HCT116 (cell line): Measurements from ENCODE around the gene SLC25A18. TPM values are rescaled to one million over a fixed set of nuclear protein-coding genes. Genes with fewer than 3 reads are reported as not detected.

ENCODE experiments used
- ATAC-seq: fragments of 200-7000 bp; cut with Tn5 transposase; 2 replicates; pipeline ENCODE4 v1.9.1; 2020; ENCODE audit warnings: mild to moderate bottlenecking, moderate library complexity
- BruUV-seq: library from RNA; stranded (reverse); fragments of 400-500 nt; replicated peaks from 2 replicates; lab custom pipeline; 2021; lab: Mats Ljungman, UMichigan
- CTCF ChIA-PET: fragments of 300-600 bp; sonication (Branson Sonifier 250); formaldehyde crosslinking; loops from one replicate; lab custom pipeline; 2021; ENCODE audit warnings: antibody characterized with exemption; lab: Charles Lee
- POLR2A ChIA-PET: fragments of 300-600, 350-600 bp; sonication (Branson Sonifier 250); formaldehyde crosslinking; loops from one replicate; lab custom pipeline; 2021; ENCODE audit warnings: antibody characterized with exemption; lab: Charles Lee
- RAD21 ChIA-PET, 2 experiments: fragments of 300-600 bp; sonication (Branson Sonifier 250); formaldehyde crosslinking; loops; one replicate each; lab custom pipeline; 2023; ENCODE audit warnings: low total read pairs in 2 of 2; ENCODE audit not compliant: uncharacterized antibody in 2 of 2, unreplicated experiment in 2 of 2, low non-redundant PET in 1 of 2; lab: Charles Lee
- DNase-seq: peaks from one replicate; pipeline ENCODE4 v3.0.0-alpha.2; 2010; ENCODE audit warnings: low read depth, low spot score
- H2AFZ ChIP-seq: fragments of 200-600 bp; shearing (Covaris generic), sonication (generic); 2 replicates; pipeline ENCODE4 v1.6.1; 2017; ENCODE audit warnings: low read depth, mixed run types, mixed read lengths, antibody characterized with exemption, low read length; ENCODE audit not compliant: poor library complexity, severe bottlenecking
- H3K27ac ChIP-seq: 2 replicates; pipeline ENCODE4 v1.5.1; 2012; ENCODE audit warnings: low read depth, low read length
- H3K27me3 ChIP-seq: fragments of 200-600 bp; sonication (generic); 2 replicates; pipeline ENCODE4 v1.6.1; 2016; ENCODE audit warnings: mixed run types, low read length, mixed read lengths; ENCODE audit not compliant: insufficient read depth
- H3K36me3 ChIP-seq, 2 experiments: fragments of 200-500 bp in 1 of 2; fragments of 200-600 bp in 1 of 2; sonication (Bioruptor generic) in 1 of 2; sonication (generic) in 1 of 2; 2 replicates each; pipeline versions ENCODE4 v1.5.1 to v1.6.1; 2014 to 2016; ENCODE audit warnings: low read length in 2 of 2, inconsistent platforms in 1 of 2, mixed read lengths in 1 of 2, mixed run types in 1 of 2; ENCODE audit not compliant: insufficient read depth in 2 of 2, control insufficient read depth in 1 of 2
- H3K4me1 ChIP-seq, 2 experiments: fragments of 200-600 bp in 1 of 2; sonication (generic) in 1 of 2; 2 replicates each; pipeline versions ENCODE4 v1.5.1 to v1.6.1; 2012 to 2017; ENCODE audit warnings: low read length in 2 of 2, inconsistent platforms in 1 of 2, mild to moderate bottlenecking in 1 of 2, mixed read lengths in 1 of 2, mixed run types in 1 of 2, moderate library complexity in 1 of 2; ENCODE audit not compliant: insufficient read depth in 2 of 2, control insufficient read depth in 1 of 2
- H3K4me2 ChIP-seq: fragments of 200-600 bp; sonication (generic); 2 replicates; pipeline ENCODE4 v1.6.1; 2017; ENCODE audit warnings: mixed run types, low read length, mixed read lengths
- H3K4me3 ChIP-seq, 2 experiments: fragments of 200-600 bp in 1 of 2; sonication (generic) in 1 of 2; replicated peaks in 1 of 2; 2 replicates each; pipeline ENCODE4 v1.5.1; 2011 to 2016; ENCODE audit warnings: low read length in 2 of 2, control low read depth in 1 of 2, low read depth in 1 of 2, mild to moderate bottlenecking in 1 of 2, mixed read lengths in 1 of 2, mixed run types in 1 of 2
- H3K79me2 ChIP-seq: fragments of 200-600 bp; sonication (generic); 2 replicates; pipeline ENCODE4 v1.6.1; 2017; ENCODE audit warnings: mild to moderate bottlenecking, mixed run types, low read length, moderate library complexity, mixed read lengths; ENCODE audit not compliant: insufficient read depth
- H3K9ac ChIP-seq: fragments of 200-600 bp; sonication (generic); 2 replicates; pipeline ENCODE4 v1.6.1; 2016; ENCODE audit warnings: low read length, mixed read lengths
- H3K9me2 ChIP-seq: fragments of 200-600 bp; sonication (generic), shearing (Covaris generic); 2 replicates; pipeline ENCODE4 v1.6.1; 2017; ENCODE audit warnings: mixed run types, mild to moderate bottlenecking, moderate library complexity; ENCODE audit not compliant: insufficient read depth
- H3K9me3 ChIP-seq, 2 experiments: fragments of 200-500 bp in 1 of 2; fragments of 200-600 bp in 1 of 2; sonication (Bioruptor generic) in 1 of 2; sonication (generic) in 1 of 2; 2 replicates each; pipeline ENCODE4 v1.6.1; 2014 to 2017; ENCODE audit warnings: low read length in 2 of 2, mixed read lengths in 2 of 2, inconsistent platforms in 1 of 2, low read depth in 1 of 2, mild to moderate bottlenecking in 1 of 2, mixed run types in 1 of 2, moderate library complexity in 1 of 2; ENCODE audit not compliant: control insufficient read depth in 1 of 2, insufficient read depth in 1 of 2
- H4K20me1 ChIP-seq: fragments of 200-600 bp; sonication (generic), shearing (Covaris generic); 2 replicates; pipeline ENCODE4 v1.6.1; 2017; ENCODE audit warnings: mixed run types, mild to moderate bottlenecking, moderate library complexity; ENCODE audit not compliant: insufficient read depth
- CEBPB ChIP-seq: IDR thresholded peaks from 2 replicates; pipeline ENCODE4 v1.6.1; 2012; ENCODE audit warnings: low read depth
- CTCF ChIP-seq, 3 experiments: fragments of 200-600 bp in 1 of 3; sonication (generic) in 1 of 3; IDR thresholded peaks in 2 of 3; conservative IDR thresholded peaks in 1 of 3; 2 replicates each; pipeline ENCODE4 v1.5.1; 2012 to 2017; ENCODE audit warnings: low read depth in 2 of 3, low read length in 2 of 3, antibody characterized with exemption in 1 of 3, borderline replicate concordance in 1 of 3, control low read depth in 1 of 3, mild to moderate bottlenecking in 1 of 3, mixed read lengths in 1 of 3, mixed run types in 1 of 3, moderate library complexity in 1 of 3; ENCODE audit not compliant: insufficient read depth in 1 of 3
- ELF1 ChIP-seq: IDR thresholded peaks from 2 replicates; pipeline ENCODE4 v1.6.1; 2012; ENCODE audit warnings: low read depth, borderline replicate concordance
- EZH2 ChIP-seq: fragments of 200-600 bp; sonication (generic); IDR thresholded peaks from 2 replicates; pipeline ENCODE4 v1.6.1; 2017; ENCODE audit warnings: antibody characterized with exemption, mixed run types
- EZH2phosphoT487 ChIP-seq: fragments of 200-600 bp; IDR thresholded peaks from 2 replicates; pipeline ENCODE4 v1.6.1; 2018; ENCODE audit warnings: antibody characterized with exemption, borderline replicate concordance
- FOSL1 ChIP-seq: IDR thresholded peaks from 2 replicates; pipeline ENCODE4 v1.6.1; 2012; ENCODE audit warnings: low read depth
- JUND ChIP-seq: IDR thresholded peaks from 2 replicates; pipeline ENCODE4 v1.6.1; 2012
- POLR2A ChIP-seq: IDR thresholded peaks from 2 replicates; pipeline ENCODE4 v1.7.0; 2011; ENCODE audit warnings: borderline replicate concordance; ENCODE audit not compliant: insufficient read depth, insufficient read length; ENCODE audit errors: extremely low read depth
- SP1 ChIP-seq: IDR thresholded peaks from 2 replicates; pipeline ENCODE4 v1.6.1; 2012; ENCODE audit warnings: low read depth
- YY1 ChIP-seq: IDR thresholded peaks from 2 replicates; pipeline ENCODE4 v1.6.1; 2011; ENCODE audit warnings: low read length, low read depth, moderate library complexity, mild to moderate bottlenecking; ENCODE audit not compliant: insufficient replicate concordance; ENCODE audit errors: extremely low read depth
- ZFX ChIP-seq: fragments of 450-650 bp; IDR thresholded peaks from 2 replicates; pipeline ENCODE4 v1.6.1; 2017
- ZNF274 ChIP-seq: fragments of 200-500 bp; sonication (Bioruptor generic); IDR thresholded peaks from 2 replicates; pipeline ENCODE4 v1.6.1; 2014; ENCODE audit warnings: mild to moderate bottlenecking, low read depth, low read length, inconsistent platforms
- intact Hi-C: fragments of 100-400 bp; cut with micrococcal nuclease; formaldehyde crosslinking; loops from 2 replicates; pipeline ENCODE4 v1.10.0; 2022
- total RNA-seq: library from RNA; stranded (reverse); gene quantifications from one replicate; pipeline ENCODE4 v1.2.1, GENCODE V29; 2021; ENCODE audit not compliant: unreplicated experiment
- TF ChIP-seq, protein P1 (sequence below): IDR thresholded peaks from 2 replicates; pipeline ENCODE4 v1.6.1; 2012
- TF ChIP-seq, protein P2 (sequence below): IDR thresholded peaks from 2 replicates; pipeline ENCODE4 v1.6.1; 2012; ENCODE audit warnings: low read depth

The SLC25A18 gene
- total RNA-seq, 1 experiment from 2014 or later = not detected

GRCh38 chr22:17601031-17601430, 37.7 kb downstream of the SLC25A18 start:
- H3K36me3 ChIP-seq = peaks cover 23 to 26% of the 10 kb centered on the region in 2 experiments; a peak in 3 of 4 replicates
- ChIA-PET POLR2A (no interaction called here), RAD21 (no interaction called here), CTCF (no interaction called here)
- DNase-seq (no peak), ATAC-seq (no peak)
- BruUV-seq = no TSS peak
- no peaks in the 10 kb centered on the region for H3K4me1 ChIP-seq
- H3K79me2 ChIP-seq = peaks cover 16% of the 10 kb centered on the region
- H3K4me2 ChIP-seq = no peak overlapping the region
- no peaks in the 10 kb centered on the region for H4K20me1 ChIP-seq
- H3K27ac ChIP-seq = no peak overlapping the region
- H3K9me3 ChIP-seq = no peaks in the 10 kb centered on the region
- no peak overlapping the region for H2AFZ ChIP-seq
- intact Hi-C loops = loop anchor here (10.0 kb wide), 1 partner anchor 84 kb away; no protein-coding TSS in a partner anchor
- H3K9ac ChIP-seq = no peak overlapping the region
- H3K9me2 ChIP-seq = no peaks in the 10 kb centered on the region
- no peaks in the 10 kb centered on the region for H3K27me3 ChIP-seq
- TF ChIP-seq, protein P1, sequence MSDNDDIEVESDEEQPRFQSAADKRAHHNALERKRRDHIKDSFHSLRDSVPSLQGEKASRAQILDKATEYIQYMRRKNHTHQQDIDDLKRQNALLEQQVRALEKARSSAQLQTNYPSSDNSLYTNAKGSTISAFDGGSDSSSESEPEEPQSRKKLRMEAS = no peak
- no peak for TF ChIP-seq EZH2
- TF ChIP-seq FOSL1 = no peak
- no peak for TF ChIP-seq JUND
- TF ChIP-seq ZNF274 = no peak
- no peak for TF ChIP-seq EZH2phosphoT487
- no peak for TF ChIP-seq POLR2A
- TF ChIP-seq SP1 = no peak
- TF ChIP-seq ZFX = no peak
- TF ChIP-seq, protein P2, sequence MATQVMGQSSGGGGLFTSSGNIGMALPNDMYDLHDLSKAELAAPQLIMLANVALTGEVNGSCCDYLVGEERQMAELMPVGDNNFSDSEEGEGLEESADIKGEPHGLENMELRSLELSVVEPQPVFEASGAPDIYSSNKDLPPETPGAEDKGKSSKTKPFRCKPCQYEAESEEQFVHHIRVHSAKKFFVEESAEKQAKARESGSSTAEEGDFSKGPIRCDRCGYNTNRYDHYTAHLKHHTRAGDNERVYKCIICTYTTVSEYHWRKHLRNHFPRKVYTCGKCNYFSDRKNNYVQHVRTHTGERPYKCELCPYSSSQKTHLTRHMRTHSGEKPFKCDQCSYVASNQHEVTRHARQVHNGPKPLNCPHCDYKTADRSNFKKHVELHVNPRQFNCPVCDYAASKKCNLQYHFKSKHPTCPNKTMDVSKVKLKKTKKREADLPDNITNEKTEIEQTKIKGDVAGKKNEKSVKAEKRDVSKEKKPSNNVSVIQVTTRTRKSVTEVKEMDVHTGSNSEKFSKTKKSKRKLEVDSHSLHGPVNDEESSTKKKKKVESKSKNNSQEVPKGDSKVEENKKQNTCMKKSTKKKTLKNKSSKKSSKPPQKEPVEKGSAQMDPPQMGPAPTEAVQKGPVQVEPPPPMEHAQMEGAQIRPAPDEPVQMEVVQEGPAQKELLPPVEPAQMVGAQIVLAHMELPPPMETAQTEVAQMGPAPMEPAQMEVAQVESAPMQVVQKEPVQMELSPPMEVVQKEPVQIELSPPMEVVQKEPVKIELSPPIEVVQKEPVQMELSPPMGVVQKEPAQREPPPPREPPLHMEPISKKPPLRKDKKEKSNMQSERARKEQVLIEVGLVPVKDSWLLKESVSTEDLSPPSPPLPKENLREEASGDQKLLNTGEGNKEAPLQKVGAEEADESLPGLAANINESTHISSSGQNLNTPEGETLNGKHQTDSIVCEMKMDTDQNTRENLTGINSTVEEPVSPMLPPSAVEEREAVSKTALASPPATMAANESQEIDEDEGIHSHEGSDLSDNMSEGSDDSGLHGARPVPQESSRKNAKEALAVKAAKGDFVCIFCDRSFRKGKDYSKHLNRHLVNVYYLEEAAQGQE = no peak
- no peak for TF ChIP-seq CEBPB
- no peak for TF ChIP-seq YY1
- TF ChIP-seq CTCF (IDR thresholded peaks at IDR 0.05 in 2 of 3, conservative IDR thresholded peaks at IDR 0.05 in 1 of 3; ENCODE audit: borderline replicate concordance in 1 of 3, insufficient read depth in 1 of 3, low read depth in 2 of 3, low read length in 2 of 3) = no peak
- no peak for TF ChIP-seq ELF1
- H3K4me3 ChIP-seq = no peak overlapping the region
